ENCODE measurements around the gene MSLN.

Gene MSLN

GRCh38 chr16:778447-778846 is 17.9 kb downstream of the MSLN start:
- DNase-seq = no peak

GRCh38 chr16:778909-779527 is 18.5 kb downstream of the MSLN start:
- DNase-seq = no peak

GRCh38 chr16:779561-779960 is 19.0 kb downstream of the MSLN start:
- DNase-seq = no peak

GRCh38 chr16:780296-780695 is 19.8 kb downstream of the MSLN start:
- DNase-seq = no peak

GRCh38 chr16:781346-782010 is 20.9 kb downstream of the MSLN start:
- no peak for DNase-seq

GRCh38 chr16:782258-782657 is 21.7 kb downstream of the MSLN start:
- no peak for DNase-seq

- DNase-seq = no peak
These were observed 22.4 kb downstream of the MSLN start for GRCh38 chr16:782766-783403.

- no peak for DNase-seq
These were observed 23.0 kb downstream of the MSLN start for GRCh38 chr16:783404-784161.

- no peak for DNase-seq
These were observed 23.9 kb downstream of the MSLN start for GRCh38 chr16:784431-784830.

GRCh38 chr16:785563-786535 is 25.3 kb downstream of the MSLN start:
- DNase-seq = peak; percentile 78 to 92 (median 81)

GRCh38 chr16:787321-787966 is 26.9 kb downstream of the MSLN start:
- DNase-seq = peak in 2 of 3 donors; percentile 2 to 21

GRCh38 chr16:787978-788398 is 27.5 kb downstream of the MSLN start, which contains the start of gene RPUSD1:
Gene RPUSD1, minus strand, starts transcription at chr16:788381. Its CDS starts 644 bp downstream, at chr16:787737.
- no peak for DNase-seq

GRCh38 chr16:788399-789126 is 28.0 kb downstream of the MSLN start, which contains the start of gene CHTF18:
Gene CHTF18, plus strand, starts transcription at chr16:788620. Its CDS starts 65 bp downstream, at chr16:788685.
- DNase-seq = peak; percentile 95 to 99 (median 98)

GRCh38 chr16:789191-789850 is 28.8 kb downstream of the MSLN start:
- no peak for DNase-seq

- no peak for DNase-seq
These were observed 29.6 kb downstream of the MSLN start for GRCh38 chr16:790086-790485.

- DNase-seq = no peak
These were observed 30.6 kb downstream of the MSLN start for GRCh38 chr16:791131-791530.

- no peak for DNase-seq
These were observed 31.9 kb downstream of the MSLN start for GRCh38 chr16:792221-792995.

GRCh38 chr16:793414-793813 is 32.9 kb downstream of the MSLN start:
- DNase-seq = no peak

GRCh38 chr16:794091-794822 is 33.7 kb downstream of the MSLN start:
- DNase-seq = no peak

Data from suppressor macrophage treated with lipopolysaccharide for 1 hour (primary cell).